Transverse colon (tissue), 4 donors: Measurements from ENCODE around the gene DPF3.

Experiments used
- POLR2A ChIP-seq: fragments of 450-650 bp; IDR thresholded peaks from one replicate; pipeline ENCODE4 v1.6.1; 2016; ENCODE audit warnings: antibody characterized with exemption, mild to moderate bottlenecking, moderate library complexity
- POLR2AphosphoS5 ChIP-seq, 3 donors: sonication (generic); formaldehyde crosslinking; IDR thresholded peaks; one replicate each; pipeline ENCODE4 v1.6.1; 2016; ENCODE audit warnings: antibody characterized with exemption in 3 of 3
- TF ChIP-seq, protein P1 (sequence below), 5 experiments: fragments of 200-600 bp in 3 of 5; fragments of 450-650 bp in 2 of 5; sonication (generic) in 3 of 5; IDR thresholded peaks; 1 replicate in 2 of 5; 2 replicates in 3 of 5; pipeline ENCODE4 v1.5.1; 2016 to 2017; ENCODE audit warnings: antibody characterized with exemption in 5 of 5, inconsistent platforms in 3 of 5, mild to moderate bottlenecking in 2 of 5, moderate library complexity in 1 of 5

DNA sequence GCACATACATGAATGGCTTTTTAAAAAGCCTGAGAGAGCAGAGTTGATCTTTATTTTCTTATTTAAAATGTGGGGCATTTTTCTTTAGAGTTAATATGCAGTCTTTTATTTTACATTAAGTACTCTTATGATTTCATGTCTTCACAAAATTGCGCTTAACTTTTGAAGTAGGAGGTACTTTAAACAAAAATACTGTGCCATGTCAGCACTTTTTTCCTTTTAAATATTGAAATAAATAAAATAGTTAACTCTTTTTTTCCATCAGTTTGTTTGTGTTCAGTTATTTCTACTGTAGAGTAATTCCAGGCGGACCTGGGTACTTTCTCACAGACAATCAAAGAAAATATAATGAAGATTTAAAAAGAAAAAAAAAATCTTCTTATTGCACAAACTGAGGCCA lies 231.7 kb downstream of the DPF3 start:
- TF ChIP-seq POLR2AphosphoS5 (IDR thresholded peaks at IDR 0.05) (no peak), POLR2A (no peak)
- TF ChIP-seq, protein P1, sequence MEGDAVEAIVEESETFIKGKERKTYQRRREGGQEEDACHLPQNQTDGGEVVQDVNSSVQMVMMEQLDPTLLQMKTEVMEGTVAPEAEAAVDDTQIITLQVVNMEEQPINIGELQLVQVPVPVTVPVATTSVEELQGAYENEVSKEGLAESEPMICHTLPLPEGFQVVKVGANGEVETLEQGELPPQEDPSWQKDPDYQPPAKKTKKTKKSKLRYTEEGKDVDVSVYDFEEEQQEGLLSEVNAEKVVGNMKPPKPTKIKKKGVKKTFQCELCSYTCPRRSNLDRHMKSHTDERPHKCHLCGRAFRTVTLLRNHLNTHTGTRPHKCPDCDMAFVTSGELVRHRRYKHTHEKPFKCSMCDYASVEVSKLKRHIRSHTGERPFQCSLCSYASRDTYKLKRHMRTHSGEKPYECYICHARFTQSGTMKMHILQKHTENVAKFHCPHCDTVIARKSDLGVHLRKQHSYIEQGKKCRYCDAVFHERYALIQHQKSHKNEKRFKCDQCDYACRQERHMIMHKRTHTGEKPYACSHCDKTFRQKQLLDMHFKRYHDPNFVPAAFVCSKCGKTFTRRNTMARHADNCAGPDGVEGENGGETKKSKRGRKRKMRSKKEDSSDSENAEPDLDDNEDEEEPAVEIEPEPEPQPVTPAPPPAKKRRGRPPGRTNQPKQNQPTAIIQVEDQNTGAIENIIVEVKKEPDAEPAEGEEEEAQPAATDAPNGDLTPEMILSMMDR (IDR thresholded peaks at IDR 0.05): no peak
